ENCODE measurements around the gene ATP2A3.
"Not testable (repeated sequence)": the region's sequence is repeated elsewhere in the genome, so short reads cannot be mapped to it uniquely, and the experiment has no call there.

The ATP2A3 gene

GRCh38 chr17:3959295-3959899 is 4.8 kb downstream of the ATP2A3 start:
- peak; percentile 56 for DNase-seq (ENCODE audit: low read depth)
- no peak overlapping the region for H3K4me3 ChIP-seq (ENCODE audit: low read depth, low read length)

DNA sequence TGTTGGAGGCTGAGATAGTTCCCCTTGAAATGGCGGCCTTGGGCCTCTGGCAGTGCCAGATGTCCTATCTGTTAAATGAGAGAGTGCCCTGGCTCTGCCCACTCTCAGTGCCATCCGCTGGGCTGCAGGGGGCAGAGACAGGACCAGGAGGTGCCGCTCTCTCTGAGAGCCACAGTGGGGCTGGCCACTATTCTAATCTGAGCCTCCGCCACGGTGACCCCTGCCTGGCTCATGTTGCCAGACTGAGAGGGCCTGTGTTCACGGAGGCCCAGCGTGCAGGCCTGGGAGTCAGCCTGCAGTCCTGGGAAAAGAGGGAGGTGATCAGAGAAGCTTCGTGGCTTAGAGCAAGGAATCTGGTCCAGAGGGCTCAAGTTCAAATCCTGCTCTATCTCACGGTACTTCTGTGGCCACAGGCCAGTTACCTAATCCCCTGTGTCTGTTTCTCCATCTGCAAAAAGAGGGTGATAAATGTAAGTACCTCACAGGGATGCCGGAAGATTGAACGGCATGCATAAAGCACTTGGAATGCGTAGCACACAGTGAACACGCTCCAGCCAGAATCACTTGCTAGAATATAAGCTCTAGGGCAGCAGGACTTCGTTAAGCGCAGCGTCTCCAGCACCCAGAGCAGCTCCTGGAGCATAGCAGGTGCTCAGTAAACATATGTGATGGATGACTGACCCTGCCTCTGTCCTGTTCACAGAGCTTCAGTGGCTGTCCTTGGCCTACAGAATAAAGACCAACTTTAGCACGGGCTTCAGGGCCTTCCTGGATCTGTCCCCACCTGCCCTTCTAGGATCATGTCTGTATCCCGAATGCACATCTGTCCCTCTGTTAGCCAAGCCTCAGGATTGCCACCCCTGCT is 6.3 kb downstream of the ATP2A3 start:
- no peak for DNase-seq (ENCODE audit: low read depth)
- H3K4me3 ChIP-seq (ENCODE audit: low read depth, low read length), result no peak overlapping the region

- no peak overlapping the region for H3K4me3 ChIP-seq (ENCODE audit: low read depth, low read length)
- no peak for DNase-seq (ENCODE audit: low read depth)
These were observed 7.3 kb downstream of the ATP2A3 start for GRCh38 chr17:3956983-3957382.

- DNase-seq (ENCODE audit: low read depth), result no peak
- H3K4me3 ChIP-seq (ENCODE audit: low read depth, low read length), result no peak overlapping the region
These were observed 7.8 kb downstream of the ATP2A3 start for GRCh38 chr17:3956327-3956957.

DNA sequence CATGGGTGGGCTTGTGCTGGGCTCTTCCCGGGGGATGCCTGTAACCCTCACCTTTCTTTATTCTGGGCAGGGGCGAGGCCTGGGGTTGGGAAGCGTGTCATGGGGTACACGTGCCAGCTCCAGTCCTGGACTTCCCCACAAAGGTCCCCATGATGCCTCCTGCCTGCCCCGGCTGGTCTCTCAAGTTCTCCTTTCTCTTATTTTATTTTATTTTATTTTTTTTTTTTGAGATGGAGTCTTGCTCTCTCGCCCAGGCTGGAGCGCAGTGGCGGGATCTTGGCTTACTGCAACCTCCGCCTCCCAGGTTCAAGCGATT is 8.6 kb downstream of the ATP2A3 start:
- no peak for DNase-seq (ENCODE audit: low read depth)
- H3K4me3 ChIP-seq (ENCODE audit: low read depth, low read length), result no peak overlapping the region

DNA sequence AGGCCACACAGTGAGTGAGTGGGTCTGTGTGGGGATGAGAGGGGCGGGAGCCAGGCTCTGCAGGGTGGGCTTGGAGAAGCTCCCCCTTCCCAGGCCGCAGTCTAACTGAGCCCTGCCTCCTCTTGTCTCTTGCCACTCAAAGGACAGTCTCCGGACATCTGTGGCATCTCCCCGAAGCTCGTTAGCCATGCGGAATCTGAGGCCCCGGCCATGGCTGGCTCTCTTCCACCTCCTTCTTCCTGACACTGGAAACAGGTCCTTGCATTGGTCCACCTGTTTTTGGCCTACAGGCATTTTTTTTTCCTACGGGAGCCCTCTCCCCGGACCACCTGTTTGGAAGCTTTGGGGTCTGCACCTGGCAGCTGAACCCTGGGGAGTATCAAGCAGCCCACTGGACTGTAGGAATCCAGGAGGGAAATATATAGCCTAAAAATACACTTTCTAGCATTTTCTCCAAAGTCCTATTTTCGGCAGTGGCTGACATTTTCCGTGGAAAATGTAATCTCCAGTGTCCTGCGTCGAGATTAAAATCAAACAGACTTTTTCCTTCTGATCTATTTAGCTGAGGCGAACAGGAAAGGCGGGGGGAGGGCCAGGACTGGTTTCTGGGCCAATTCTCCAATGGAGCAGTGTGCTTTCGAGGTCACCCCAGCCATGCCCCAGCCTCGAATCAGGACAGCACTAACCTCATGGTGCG is 9.1 kb downstream of the ATP2A3 start:
- no peak overlapping the region for H3K4me3 ChIP-seq (ENCODE audit: low read depth, low read length)
- DNase-seq (ENCODE audit: low read depth), result no peak

DNA sequence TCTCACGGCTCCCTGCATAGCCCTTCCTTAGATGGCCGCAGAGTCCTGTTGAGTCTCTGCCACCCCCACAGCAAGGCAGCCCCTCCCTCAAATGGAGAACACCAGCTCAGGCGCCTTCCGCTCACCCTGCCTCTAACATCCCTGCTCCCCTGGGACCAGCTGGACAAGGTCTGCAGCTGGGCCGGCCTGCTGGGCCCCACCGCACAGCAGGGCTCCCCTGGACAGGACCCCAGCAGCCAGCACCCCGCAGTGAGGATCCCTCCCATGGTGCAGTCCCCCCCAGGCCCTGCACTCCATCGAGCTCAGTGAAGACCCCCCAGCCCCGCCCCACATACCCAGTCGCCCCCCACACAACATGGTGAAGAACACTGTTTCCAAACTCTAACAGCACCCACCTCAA is 10.2 kb downstream of the ATP2A3 start:
- no peak overlapping the region for H3K4me3 ChIP-seq (ENCODE audit: low read depth, low read length)

GRCh38 chr17:3953542-3953941 is 10.7 kb downstream of the ATP2A3 start:
- no peak for DNase-seq (ENCODE audit: low read depth)
- H3K4me3 ChIP-seq (ENCODE audit: low read depth, low read length), result no peak overlapping the region

More for the DNA sequence above, 10.2 kb downstream of the ATP2A3 start:
- no peak for DNase-seq (ENCODE audit: low read depth)

DNA sequence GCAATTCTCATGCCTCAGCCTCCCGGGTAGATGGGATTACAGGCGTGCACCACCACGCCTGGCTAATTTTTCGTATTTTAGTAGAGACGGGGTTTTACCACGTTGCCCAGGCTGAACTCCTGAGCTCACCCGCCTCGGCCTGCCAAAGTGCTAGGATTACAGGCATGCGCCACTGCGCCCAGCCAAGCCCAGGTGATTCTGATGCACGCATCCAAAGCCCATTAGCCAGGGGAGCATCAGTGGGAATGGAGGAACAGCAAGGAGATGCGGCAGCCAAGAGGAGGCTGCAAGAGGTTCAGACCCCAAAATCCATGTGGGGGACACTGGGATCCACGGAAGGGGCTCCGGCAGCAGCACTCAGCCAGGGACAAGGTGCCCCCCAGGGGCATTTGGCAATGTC is 12.1 kb downstream of the ATP2A3 start:
- DNase-seq (ENCODE audit: low read depth), result no peak
- H3K4me3 ChIP-seq (ENCODE audit: low read depth, low read length), result no peak overlapping the region

DNA sequence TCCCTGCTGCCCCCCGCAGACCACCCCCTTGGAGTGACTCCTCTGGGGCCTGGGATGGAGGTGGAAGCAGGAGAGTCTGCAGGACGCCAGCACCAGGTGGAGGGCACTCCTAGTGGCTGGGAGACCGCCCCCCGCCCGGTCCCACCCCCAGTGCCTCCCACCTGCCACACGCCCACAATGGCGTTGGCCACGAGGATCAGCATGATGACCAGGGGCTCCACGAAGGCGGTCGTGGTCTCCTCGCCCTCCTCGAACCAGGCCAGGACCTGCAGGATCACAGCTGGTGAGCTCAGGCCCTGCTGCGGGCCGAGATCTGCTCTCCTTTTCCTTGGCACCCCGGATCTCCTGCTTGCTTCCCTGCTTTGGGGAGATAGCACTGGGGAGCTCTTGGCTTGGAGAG is 12.8 kb downstream of the ATP2A3 start:
- H3K4me3 ChIP-seq (ENCODE audit: low read depth, low read length), result no peak overlapping the region

GRCh38 chr17:3951003-3951402 is 13.2 kb downstream of the ATP2A3 start:
- no peak overlapping the region for H3K4me3 ChIP-seq (ENCODE audit: low read depth, low read length)
- no peak for DNase-seq (ENCODE audit: low read depth)

More for the DNA sequence above, 12.8 kb downstream of the ATP2A3 start:
- no peak for DNase-seq (ENCODE audit: low read depth)

- no peak for DNase-seq (ENCODE audit: low read depth)
- no peak overlapping the region for H3K4me3 ChIP-seq (ENCODE audit: low read depth, low read length)
These were observed 13.7 kb downstream of the ATP2A3 start for GRCh38 chr17:3950584-3950983.

DNA sequence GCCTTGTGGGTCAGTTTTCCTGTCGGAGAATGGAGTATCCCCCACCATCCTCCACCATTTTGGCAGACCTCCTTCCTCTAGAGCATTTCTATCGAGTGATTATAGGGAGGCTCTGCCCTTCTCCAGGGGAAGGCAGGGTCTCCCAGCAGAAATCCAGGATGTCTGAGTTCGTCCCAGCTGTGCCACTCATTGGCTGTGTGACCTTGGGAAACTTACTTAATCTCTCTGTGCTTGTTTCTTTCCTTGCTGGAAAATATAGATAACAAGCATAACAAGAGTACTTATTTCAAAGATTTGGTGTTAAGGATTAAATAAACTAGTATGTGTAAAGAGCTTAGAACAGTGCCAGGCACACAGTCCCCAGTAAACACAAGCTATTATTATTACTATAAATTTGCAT is 14.8 kb downstream of the ATP2A3 start:
- no peak overlapping the region for H3K4me3 ChIP-seq (ENCODE audit: low read depth, low read length)
- no peak for DNase-seq (ENCODE audit: low read depth)

DNA sequence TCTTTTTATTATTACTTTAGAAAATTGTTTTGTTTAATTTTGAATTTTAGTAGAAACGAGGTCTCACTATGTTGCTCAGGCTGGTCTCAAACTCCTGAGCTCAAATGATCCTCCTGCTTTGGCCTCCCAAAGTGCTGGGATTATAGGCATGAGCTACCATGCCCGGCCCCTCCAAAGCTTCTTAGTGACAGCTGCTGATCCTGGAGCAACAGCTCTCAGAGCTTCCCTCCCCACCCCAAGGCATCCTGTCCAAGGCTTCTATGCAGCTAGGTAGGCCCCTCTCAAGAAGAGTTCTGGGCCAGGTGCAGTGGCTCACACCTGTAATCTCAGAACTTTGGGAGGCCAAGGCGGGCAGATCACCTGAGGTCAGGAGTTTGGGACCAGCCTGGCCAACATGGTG is 15.7 kb downstream of the ATP2A3 start:
- H3K4me3 ChIP-seq (ENCODE audit: low read depth, low read length); DNase-seq (ENCODE audit: low read depth): not testable (repeated sequence)

GRCh38 chr17:3947318-3947810 is 16.9 kb downstream of the ATP2A3 start:
- DNase-seq (ENCODE audit: low read depth), result no peak

DNA sequence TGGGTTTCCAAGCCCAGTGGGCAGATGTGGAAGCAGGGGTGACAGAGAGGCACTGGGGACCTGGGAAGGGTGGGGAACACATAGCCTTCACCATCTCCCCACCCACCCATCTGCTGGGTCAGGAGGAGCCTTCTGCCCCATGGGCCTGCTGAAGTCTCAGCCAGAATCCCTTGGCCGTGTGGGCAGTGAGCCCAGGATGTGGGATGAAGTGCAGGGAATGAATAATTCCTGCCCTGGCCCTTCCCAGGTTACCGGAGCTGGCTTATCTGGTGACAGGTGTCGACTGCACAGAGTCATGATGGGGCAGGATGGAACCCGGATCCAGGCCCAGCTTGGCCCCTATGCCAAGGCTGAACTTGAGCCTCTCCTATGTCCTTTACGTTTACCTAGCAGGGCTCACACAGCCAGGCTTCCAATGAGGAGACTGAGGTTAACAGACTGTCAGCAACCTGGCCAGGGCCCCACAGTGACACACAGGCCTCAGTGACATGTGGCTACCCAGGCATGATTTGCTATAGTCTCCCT is 17.5 kb downstream of the ATP2A3 start:
- H3K4me3 ChIP-seq (ENCODE audit: low read depth, low read length), result no peak overlapping the region
- DNase-seq (ENCODE audit: low read depth), result no peak

More at GRCh38 chr17:3947318-3947810, 16.9 kb downstream of the ATP2A3 start:
- H3K4me3 ChIP-seq (ENCODE audit: low read depth, low read length), result no peak overlapping the region

DNA sequence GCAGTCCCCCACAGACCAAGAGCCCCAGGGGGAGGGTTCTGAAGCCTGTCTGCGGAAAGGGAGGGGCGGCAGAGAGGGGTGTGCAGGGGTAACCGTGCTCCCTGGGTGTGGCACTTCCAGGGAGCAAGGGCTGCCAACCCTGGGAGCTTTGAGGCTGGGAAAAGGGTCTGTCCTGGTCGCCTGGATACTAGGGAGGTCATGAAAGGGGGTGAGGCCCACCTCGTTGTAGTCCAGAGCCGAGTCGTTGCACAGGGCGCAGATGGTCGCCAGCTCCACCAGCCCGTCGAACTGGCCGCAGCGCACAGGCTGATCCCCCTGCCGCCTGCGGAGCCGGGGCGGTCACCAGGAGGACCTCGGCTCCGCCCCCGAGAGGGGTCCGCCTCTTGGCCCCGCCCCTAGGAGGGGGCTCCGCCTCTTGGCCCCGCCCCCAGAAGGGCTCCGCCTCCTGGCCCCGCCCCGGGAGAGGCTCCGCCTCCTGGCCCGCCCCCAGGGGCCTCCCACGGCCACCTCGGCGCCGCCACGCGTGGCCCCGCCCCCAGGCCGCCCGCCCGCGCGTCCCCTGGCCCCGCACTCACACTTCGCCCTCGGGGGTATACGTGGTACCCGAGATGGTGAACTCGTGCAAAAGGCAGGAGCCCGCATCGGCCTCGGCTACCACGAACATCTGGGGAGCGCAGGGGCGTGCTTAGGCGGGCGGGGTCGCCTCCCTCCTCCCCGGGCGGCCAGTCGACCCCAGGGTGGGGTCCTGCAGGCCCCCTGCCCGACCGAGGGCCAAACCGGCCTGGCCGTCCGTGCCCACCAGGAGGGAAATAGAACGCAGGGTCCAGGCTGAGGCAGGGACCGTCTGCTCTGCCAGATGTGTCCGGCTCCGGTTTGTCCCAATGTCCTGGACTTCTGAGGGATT is 19.5 kb downstream of the ATP2A3 start:
- no peak for DNase-seq (ENCODE audit: low read depth)
- H3K4me3 ChIP-seq (ENCODE audit: low read depth, low read length), result peak overlapping the region; percentile 51

DNA sequence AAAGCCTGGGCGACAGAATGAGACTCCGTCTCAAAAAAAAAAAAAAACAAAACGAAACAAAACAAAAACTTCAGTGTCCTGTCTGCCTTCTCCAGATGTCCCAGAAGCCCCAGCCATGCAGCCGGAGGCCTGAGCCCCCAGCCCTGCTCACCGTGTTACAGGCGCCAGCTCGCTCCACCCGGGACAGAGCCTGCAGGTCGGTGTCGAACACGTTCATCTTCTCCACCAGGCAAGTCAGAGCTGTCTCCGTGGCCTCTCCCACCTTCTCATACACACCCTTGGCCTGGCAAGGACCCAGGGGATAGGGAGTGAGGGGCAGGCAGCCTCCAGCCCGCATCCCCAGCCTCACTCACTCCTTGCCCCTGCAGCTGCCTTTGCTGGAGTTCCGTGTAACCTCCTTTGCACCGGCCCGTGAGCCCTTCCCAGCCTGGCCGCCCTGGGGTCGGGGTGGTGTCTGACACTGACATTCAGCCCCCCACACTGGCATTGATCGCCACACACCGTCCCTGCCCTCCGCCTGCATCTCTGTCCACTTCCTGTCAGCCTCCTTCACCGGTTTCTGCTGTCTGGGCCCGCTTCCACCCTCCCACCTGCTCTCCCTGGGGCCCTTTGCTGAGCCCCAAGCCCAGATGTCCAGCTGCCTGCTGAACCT is 20.9 kb downstream of the ATP2A3 start:
- no peak for DNase-seq (ENCODE audit: low read depth)
- H3K4me3 ChIP-seq (ENCODE audit: low read depth, low read length), result no peak overlapping the region

All from skeletal muscle cell (primary cell).